HepG2 (cell line): ENCODE measurements around the gene TP53TG5. TPM values are rescaled to one million over a fixed set of nuclear protein-coding genes. Genes with fewer than 3 reads are reported as not detected.
A peak's percentile ranks its signal among the peaks of the same experiment; 100 is the strongest.

Experiments
- AKAP8 ChIP-seq: sonication (generic); formaldehyde crosslinking; IDR thresholded peaks from 2 replicates; pipeline ENCODE4 v1.5.1; 2020; ENCODE audit warnings: mild to moderate bottlenecking, missing genetic modification reagents
- BRD4 ChIP-seq: sonication (generic); formaldehyde crosslinking; IDR thresholded peaks from 2 replicates; pipeline ENCODE4 v1.4.0; 2020; ENCODE audit warnings: missing genetic modification reagents
- CBFB ChIP-seq: sonication (generic); formaldehyde crosslinking; IDR thresholded peaks from 2 replicates; pipeline ENCODE4 v1.4.0; 2020; ENCODE audit warnings: missing genetic modification reagents
- GTF2F1 ChIP-seq: fragments of 150-350 bp; IDR thresholded peaks from 2 replicates; pipeline ENCODE4 v1.6.1; 2014; ENCODE audit warnings: low read length
- HOXA5 ChIP-seq: sonication (generic); formaldehyde crosslinking; IDR thresholded peaks from 2 replicates; pipeline ENCODE4 v1.4.0; 2020; ENCODE audit warnings: missing genetic modification reagents
- HOXA7 ChIP-seq: sonication (generic); formaldehyde crosslinking; IDR thresholded peaks from 2 replicates; pipeline ENCODE4 v1.8.1; 2022; ENCODE audit warnings: mild to moderate bottlenecking, missing genetic modification reagents, moderate library complexity
- JDP2 ChIP-seq: sonication (generic); formaldehyde crosslinking; IDR thresholded peaks from 2 replicates; pipeline ENCODE4 v1.8.1; 2022; ENCODE audit warnings: missing genetic modification reagents, borderline replicate concordance
- MTF1 ChIP-seq: sonication (generic); formaldehyde crosslinking; IDR thresholded peaks from 2 replicates; pipeline ENCODE4 v1.5.0; 2020; ENCODE audit warnings: missing genetic modification reagents
- PCBP1 ChIP-seq: fragments of 200-400 bp; formaldehyde crosslinking; IDR thresholded peaks from 2 replicates; pipeline ENCODE4 v1.6.1; 2017; ENCODE audit warnings: mild to moderate bottlenecking, low read depth, low read length, borderline replicate concordance
- PHF20 ChIP-seq: sonication (generic); formaldehyde crosslinking; IDR thresholded peaks from 2 replicates; pipeline ENCODE4 v1.5.0; 2020; ENCODE audit warnings: mild to moderate bottlenecking, missing genetic modification reagents
- POLR2AphosphoS2 ChIP-seq: IDR thresholded peaks from 2 replicates; pipeline ENCODE4 v1.6.1; 2011; ENCODE audit warnings: low read depth, low read length, improper control_type of control experiment
- PRMT3 ChIP-seq: sonication (generic); formaldehyde crosslinking; IDR thresholded peaks from 2 replicates; pipeline ENCODE4 v1.8.1; 2022; ENCODE audit warnings: low read depth, mild to moderate bottlenecking, moderate library complexity, missing genetic modification reagents, borderline replicate concordance
- TCF7L2 ChIP-seq: IDR thresholded peaks from 2 replicates; pipeline ENCODE4 v1.6.1; 2011; ENCODE audit warnings: mild to moderate bottlenecking, low read depth, low read length, moderate library complexity
- TRIM22 ChIP-seq: fragments of 450-650 bp; IDR thresholded peaks from 2 replicates; pipeline ENCODE4 v1.6.1; 2017
- U2AF1 ChIP-seq: fragments of 200-400 bp; formaldehyde crosslinking; optimal IDR thresholded peaks from 2 replicates; pipeline ENCODE3; 2017; ENCODE audit warnings: mild to moderate bottlenecking, low read depth, low read length
- ZEB1 ChIP-seq: IDR thresholded peaks from 2 replicates; pipeline ENCODE4 v1.6.1; 2012; ENCODE audit warnings: mild to moderate bottlenecking, low read depth, inconsistent platforms; ENCODE audit not compliant: insufficient replicate concordance
- ZNF234 ChIP-seq: sonication (generic); formaldehyde crosslinking; conservative IDR thresholded peaks from 2 replicates; pipeline ENCODE4 v1.5.1; 2020; ENCODE audit warnings: mild to moderate bottlenecking, missing genetic modification reagents
- ZNF512 ChIP-seq: sonication (generic); formaldehyde crosslinking; IDR thresholded peaks from 2 replicates; pipeline ENCODE4 v1.4.0; 2020; ENCODE audit warnings: mild to moderate bottlenecking, missing genetic modification reagents
- ZNF530 ChIP-seq: sonication (generic); formaldehyde crosslinking; IDR thresholded peaks from 2 replicates; pipeline ENCODE4 v1.5.0; 2020; ENCODE audit warnings: low read depth, mild to moderate bottlenecking, missing genetic modification reagents
- ZNF556 ChIP-seq: sonication (generic); formaldehyde crosslinking; IDR thresholded peaks from 2 replicates; pipeline ENCODE4 v1.4.0; 2020; ENCODE audit warnings: mild to moderate bottlenecking, missing genetic modification reagents, borderline replicate concordance
- ZNF713 ChIP-seq: sonication (generic); formaldehyde crosslinking; IDR thresholded peaks from 2 replicates; pipeline ENCODE4 v1.4.0; 2020; ENCODE audit warnings: mild to moderate bottlenecking, missing genetic modification reagents
- ZNF782 ChIP-seq: sonication (generic); formaldehyde crosslinking; IDR thresholded peaks from 2 replicates; pipeline ENCODE4 v1.4.0; 2020; ENCODE audit warnings: missing genetic modification reagents, mild to moderate bottlenecking, borderline replicate concordance
- ZNF816 ChIP-seq: sonication (generic); formaldehyde crosslinking; IDR thresholded peaks from 2 replicates; pipeline ENCODE4 v1.8.0; 2022; ENCODE audit warnings: missing genetic modification reagents, mild to moderate bottlenecking, borderline replicate concordance
- ZNF83 ChIP-seq: sonication (generic); formaldehyde crosslinking; IDR thresholded peaks from 2 replicates; pipeline ENCODE4 v1.4.0; 2020; ENCODE audit warnings: missing genetic modification reagents, mild to moderate bottlenecking, borderline replicate concordance
- ZSCAN21 ChIP-seq: sonication (generic); formaldehyde crosslinking; IDR thresholded peaks from 2 replicates; pipeline ENCODE4 v1.8.0; 2022; ENCODE audit warnings: mild to moderate bottlenecking, missing genetic modification reagents, moderate library complexity, borderline replicate concordance
- polyA plus RNA-seq, 8 experiments: library from polyadenylated mRNA; depleted of rRNA in 3 of 8; stranded (reverse) in 7 of 8; unstranded in 1 of 8; fragments of >200 nt; fragmentation: Illumina TruSeq in 4 of 8; extraction: Trizol in 4 of 8; gene quantifications; 2 replicates each; pipeline versions ENCODE4 v1.2.1 to v1.2.3, GENCODE V29; 2011 to 2016; ENCODE audit warnings: low read depth in 4 of 8, missing spikeins in 1 of 8, mixed read lengths in 1 of 8; ENCODE audit not compliant: insufficient read depth in 1 of 8
- total RNA-seq, 5 experiments: library from RNA; depleted of rRNA; stranded (reverse); fragments of >200 nt; fragmentation: Illumina TruSeq; extraction: Trizol; gene quantifications; 2 replicates each; pipeline ENCODE4 v1.2.3, GENCODE V29; 2016; ENCODE audit warnings: low read depth in 1 of 5
- TF ChIP-seq, protein P1 (sequence below): sonication (generic); formaldehyde crosslinking; IDR thresholded peaks from 2 replicates; pipeline ENCODE4 v1.4.0; 2020; ENCODE audit warnings: missing genetic modification reagents, borderline replicate concordance

TP53TG5 gene
- total and polyA plus RNA-seq, 2 of the 13 experiments (the other 11 are each of a cell fraction or from before 2014, with no cell fraction given): 0.11 TPM; not detected in 1

DNA sequence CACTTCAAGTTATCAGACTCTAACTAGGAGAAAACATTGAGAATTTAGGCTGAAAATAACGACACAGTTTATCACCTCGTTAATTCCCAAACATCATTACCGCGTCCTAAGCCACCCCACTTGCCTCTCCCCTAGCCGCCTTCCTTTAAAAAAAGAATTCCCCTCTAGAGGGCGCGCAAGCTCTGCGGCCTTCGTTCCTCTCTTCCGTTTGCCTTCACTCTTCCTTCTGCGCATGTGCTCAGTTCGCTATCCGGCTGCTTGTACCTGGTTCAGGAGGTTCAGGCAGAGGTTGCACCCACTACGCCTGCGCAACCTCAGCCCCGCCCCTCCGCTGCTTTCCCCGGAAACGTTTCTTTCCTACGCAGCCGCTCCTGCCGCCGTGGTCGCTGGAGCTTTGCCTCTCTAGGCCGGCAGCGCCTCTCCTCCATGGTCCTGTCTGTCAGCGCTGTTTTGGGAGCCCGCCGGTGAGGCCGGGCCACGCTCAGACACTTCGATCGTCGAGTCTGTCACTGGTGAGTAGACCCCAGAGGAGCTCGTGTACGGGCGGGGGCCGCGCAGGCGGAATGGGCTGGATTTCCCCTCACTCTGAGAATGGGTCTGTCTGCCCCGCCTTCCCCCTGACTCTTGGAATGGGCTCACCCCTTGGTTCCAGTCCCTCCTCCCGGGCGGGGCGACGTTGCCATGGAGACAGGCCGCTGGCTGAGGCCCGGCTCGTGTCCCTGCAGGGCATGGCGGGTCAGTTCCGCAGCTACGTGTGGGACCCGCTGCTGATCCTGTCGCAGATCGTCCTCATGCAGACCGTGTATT lies 15.1 kb downstream of the TP53TG5 start, which contains the start of gene SYS1 (continued):
- TF ChIP-seq TRIM22 (no peak), GTF2F1 (peak; percentile 79), ZNF530 (CRISPR knock-in tag) (no peak), PCBP1 (peak; percentile 95), JDP2 (CRISPR knock-in tag) (no peak), U2AF1 (peak; percentile 100), CBFB (peak; percentile 93), ZNF83 (CRISPR knock-in tag) (peak; percentile 88), AKAP8 (no peak), ZNF556 (peak; percentile 99), MTF1 (CRISPR knock-in tag) (no peak), ZNF512 (CRISPR knock-in tag) (no peak), ZEB1 (peak; percentile 73), BRD4 (peak; percentile 83; the same call in 1 of the 2 replicates), ZNF234 (CRISPR knock-in tag) (no peak), HOXA5 (CRISPR knock-in tag) (peak; percentile 90; the same call in 1 of the 2 replicates), ZNF816 (CRISPR knock-in tag) (no peak), ZNF782 (CRISPR knock-in tag) (peak; percentile 97; the same call in 1 of the 2 replicates), ZSCAN21 (CRISPR knock-in tag) (peak; percentile 96; the same call in 1 of the 2 replicates), HOXA7 (no peak), PHF20 (CRISPR knock-in tag) (peak; percentile 96), ZNF713 (CRISPR knock-in tag) (peak; percentile 95; the same call in 1 of the 2 replicates), TCF7L2 (no peak), POLR2AphosphoS2 (peak; percentile 87; the same call in 1 of the 2 replicates), PRMT3 (no peak)
- TF ChIP-seq, protein P1, sequence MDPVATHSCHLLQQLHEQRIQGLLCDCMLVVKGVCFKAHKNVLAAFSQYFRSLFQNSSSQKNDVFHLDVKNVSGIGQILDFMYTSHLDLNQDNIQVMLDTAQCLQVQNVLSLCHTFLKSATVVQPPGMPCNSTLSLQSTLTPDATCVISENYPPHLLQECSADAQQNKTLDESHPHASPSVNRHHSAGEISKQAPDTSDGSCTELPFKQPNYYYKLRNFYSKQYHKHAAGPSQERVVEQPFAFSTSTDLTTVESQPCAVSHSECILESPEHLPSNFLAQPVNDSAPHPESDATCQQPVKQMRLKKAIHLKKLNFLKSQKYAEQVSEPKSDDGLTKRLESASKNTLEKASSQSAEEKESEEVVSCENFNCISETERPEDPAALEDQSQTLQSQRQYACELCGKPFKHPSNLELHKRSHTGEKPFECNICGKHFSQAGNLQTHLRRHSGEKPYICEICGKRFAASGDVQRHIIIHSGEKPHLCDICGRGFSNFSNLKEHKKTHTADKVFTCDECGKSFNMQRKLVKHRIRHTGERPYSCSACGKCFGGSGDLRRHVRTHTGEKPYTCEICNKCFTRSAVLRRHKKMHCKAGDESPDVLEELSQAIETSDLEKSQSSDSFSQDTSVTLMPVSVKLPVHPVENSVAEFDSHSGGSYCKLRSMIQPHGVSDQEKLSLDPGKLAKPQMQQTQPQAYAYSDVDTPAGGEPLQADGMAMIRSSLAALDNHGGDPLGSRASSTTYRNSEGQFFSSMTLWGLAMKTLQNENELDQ (CRISPR knock-in tag): peak; percentile 83; the same call in 1 of the 2 replicates
